GM19239 (cell line): ENCODE data around the gene NRAS.
A peak's percentile ranks its signal among the peaks of the same experiment; 100 is the strongest.

Source experiments
- DNase-seq: peaks from one replicate; pipeline ENCODE4 v3.0.0; 2011; ENCODE audit warnings: low spot score; ENCODE audit not compliant: insufficient read length
- FAIRE-seq: peaks from 2 replicates; lab custom pipeline; 2011; peaks lifted over from hg19 to GRCh38; lab: Jason Lieb, UNC

Gene NRAS

GRCh38 chr1:114690148-114690547 is 26.4 kb downstream of the NRAS start:
- DNase-seq (no peak), FAIRE-seq (no peak)

GRCh38 chr1:114688526-114688925 is 28.0 kb downstream of the NRAS start:
- FAIRE-seq (no peak), DNase-seq (no peak)

- no peak for DNase-seq
- FAIRE-seq, result no peak
Measured at GRCh38 chr1:114685851-114686250, 30.7 kb downstream of the NRAS start.

GRCh38 chr1:114677691-114678090 is 38.9 kb downstream of the NRAS start:
- DNase-seq (no peak), FAIRE-seq (no peak)

- DNase-seq, result no peak
Measured at GRCh38 chr1:114676115-114676514, 40.5 kb downstream of the NRAS start.

GRCh38 chr1:114671939-114672275 is 44.7 kb downstream of the NRAS start:
- FAIRE-seq, result no peak
- DNase-seq, result no peak

More at GRCh38 chr1:114676115-114676514, 40.5 kb downstream of the NRAS start:
- FAIRE-seq, result no peak

- FAIRE-seq, result no peak
- no peak for DNase-seq
Measured at GRCh38 chr1:114671011-114671938, 45.3 kb downstream of the NRAS start.

GRCh38 chr1:114670083-114671010 is 46.2 kb downstream of the NRAS start:
- peak; percentile 83 for DNase-seq
- peak; percentile 91 for FAIRE-seq

GRCh38 chr1:114669562-114670082 is 46.9 kb downstream of the NRAS start, which contains the start of gene DENND2C:
Gene DENND2C (minus strand): TSS chr1:114670049. CDS start chr1:114625984, 44,065 bp downstream.
- DNase-seq (no peak), FAIRE-seq (no peak)

GRCh38 chr1:114668784-114669561 is 47.6 kb downstream of the NRAS start:
- DNase-seq, result no peak
- peak; percentile 21 for FAIRE-seq

- DNase-seq, result no peak
- no peak for FAIRE-seq
Measured at GRCh38 chr1:114668373-114668772, 48.2 kb downstream of the NRAS start.

GRCh38 chr1:114666954-114667353 is 49.6 kb downstream of the NRAS start:
- FAIRE-seq (no peak), DNase-seq (no peak)

GRCh38 chr1:114660238-114660637 is 56.3 kb downstream of the NRAS start:
- no peak for DNase-seq
- FAIRE-seq, result no peak
